ENCODE results near the gene ETFDH.

The ETFDH gene

DNA sequence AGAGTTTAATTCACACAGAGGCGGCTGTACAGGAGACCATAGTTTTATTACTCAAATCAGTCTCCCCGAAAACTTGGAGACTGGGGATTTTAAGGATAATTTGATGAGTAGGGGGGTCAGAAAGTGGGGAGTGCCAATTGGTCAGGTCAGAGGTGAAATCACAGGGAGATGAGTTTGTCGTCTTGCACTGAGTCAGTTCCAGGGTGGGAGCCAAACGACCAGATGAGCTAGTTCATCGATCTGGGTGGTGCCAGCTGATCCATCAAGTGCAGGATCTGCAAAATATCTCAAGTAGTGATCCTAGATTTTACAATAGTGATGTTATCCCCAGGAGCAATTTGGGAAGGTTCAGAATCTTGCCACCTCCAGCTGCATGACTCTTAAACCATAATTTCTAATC, 4.0 kb downstream of the ETFDH start:
- POLR2A ChIA-PET, result no interaction called here
- Histone ChIP-seq H3K36me3 (ENCODE audit: control insufficient read depth in 2 of 2, insufficient read depth in 1 of 2, low read length in 2 of 2) (no peaks in the 10 kb centered on the region), H3K27ac (ENCODE audit: extremely low read depth, low read depth, low read length) (no peak overlapping the region), H3K4me3 (ENCODE audit: low read depth, low read length) (no peak overlapping the region), H3K4me1 (ENCODE audit: control insufficient read depth, insufficient read depth, low read length) (no peaks in the 10 kb centered on the region), H3K9me3 (ENCODE audit: control insufficient read depth, insufficient read depth, low read depth, low read length) (no peaks in the 10 kb centered on the region)
- TF ChIP-seq, protein P1, sequence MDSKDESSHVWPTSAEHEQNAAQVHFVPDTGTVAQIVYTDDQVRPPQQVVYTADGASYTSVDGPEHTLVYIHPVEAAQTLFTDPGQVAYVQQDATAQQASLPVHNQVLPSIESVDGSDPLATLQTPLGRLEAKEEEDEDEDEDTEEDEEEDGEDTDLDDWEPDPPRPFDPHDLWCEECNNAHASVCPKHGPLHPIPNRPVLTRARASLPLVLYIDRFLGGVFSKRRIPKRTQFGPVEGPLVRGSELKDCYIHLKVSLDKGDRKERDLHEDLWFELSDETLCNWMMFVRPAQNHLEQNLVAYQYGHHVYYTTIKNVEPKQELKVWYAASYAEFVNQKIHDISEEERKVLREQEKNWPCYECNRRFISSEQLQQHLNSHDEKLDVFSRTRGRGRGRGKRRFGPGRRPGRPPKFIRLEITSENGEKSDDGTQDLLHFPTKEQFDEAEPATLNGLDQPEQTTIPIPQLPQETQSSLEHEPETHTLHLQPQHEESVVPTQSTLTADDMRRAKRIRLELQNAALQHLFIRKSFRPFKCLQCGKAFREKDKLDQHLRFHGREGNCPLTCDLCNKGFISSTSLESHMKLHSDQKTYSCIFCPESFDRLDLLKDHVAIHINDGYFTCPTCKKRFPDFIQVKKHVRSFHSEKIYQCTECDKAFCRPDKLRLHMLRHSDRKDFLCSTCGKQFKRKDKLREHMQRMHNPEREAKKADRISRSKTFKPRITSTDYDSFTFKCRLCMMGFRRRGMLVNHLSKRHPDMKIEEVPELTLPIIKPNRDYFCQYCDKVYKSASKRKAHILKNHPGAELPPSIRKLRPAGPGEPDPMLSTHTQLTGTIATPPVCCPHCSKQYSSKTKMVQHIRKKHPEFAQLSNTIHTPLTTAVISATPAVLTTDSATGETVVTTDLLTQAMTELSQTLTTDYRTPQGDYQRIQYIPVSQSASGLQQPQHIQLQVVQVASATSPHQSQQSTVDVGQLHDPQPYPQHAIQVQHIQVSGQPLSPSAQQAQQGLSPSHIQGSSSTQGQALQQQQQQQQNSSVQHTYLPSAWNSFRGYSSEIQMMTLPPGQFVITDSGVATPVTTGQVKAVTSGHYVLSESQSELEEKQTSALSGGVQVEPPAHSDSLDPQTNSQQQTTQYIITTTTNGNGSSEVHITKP (tag by site-specific recombination; IDR thresholded peaks at IDR 0.05), result no peak
- TF ChIP-seq ZNF473 (tag by site-specific recombination; IDR thresholded peaks at IDR 0.05) (no peak), ZNF561 (tag by site-specific recombination; IDR thresholded peaks at IDR 0.05; ENCODE audit: borderline replicate concordance) (no peak), ZNF623 (tag by site-specific recombination; IDR thresholded peaks at IDR 0.05) (no peak), ZNF221 (tag by site-specific recombination; IDR thresholded peaks at IDR 0.05; ENCODE audit: borderline replicate concordance) (no peak), ZNF324 (tag by site-specific recombination; IDR thresholded peaks at IDR 0.05) (no peak)
- CTCF ChIA-PET, result no interaction called here

DNA sequence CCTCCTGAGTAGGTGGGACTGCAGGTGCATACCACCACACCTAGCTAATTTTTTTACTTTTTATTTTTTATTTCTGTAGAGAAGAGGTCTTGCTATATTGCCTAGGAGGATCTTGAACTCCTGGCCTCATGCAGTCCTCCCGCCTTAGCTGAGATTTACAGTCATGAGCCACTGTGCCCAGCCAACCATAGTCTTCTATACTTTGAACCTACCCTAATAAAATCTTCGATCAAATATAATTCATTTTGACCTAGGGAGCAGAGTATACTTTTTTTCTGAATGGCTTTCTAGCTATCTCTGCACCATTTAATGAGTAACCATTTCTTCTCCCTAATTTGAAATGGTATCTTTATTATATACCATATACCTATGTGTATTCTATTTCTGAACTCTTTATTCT, 6.7 kb downstream of the ETFDH start:
- no peak overlapping the region for H3K4me3 ChIP-seq (ENCODE audit: low read depth, low read length)
- H3K27ac ChIP-seq (ENCODE audit: extremely low read depth, low read depth, low read length), result no peak overlapping the region
- no peaks in the 10 kb centered on the region for H3K36me3 ChIP-seq (ENCODE audit: control insufficient read depth in 2 of 2, insufficient read depth in 1 of 2, low read length in 2 of 2)
- no peaks in the 10 kb centered on the region for H3K4me1 ChIP-seq (ENCODE audit: control insufficient read depth, insufficient read depth, low read length)
- ChIA-PET POLR2A (interaction anchor here (0.6 kb wide), 1 partner anchor 9 kb away, joined by 3 read pairs; no protein-coding TSS in a partner anchor), CTCF (no interaction called here)
- TF ChIP-seq ZIC2 (tag by site-specific recombination; IDR thresholded peaks at IDR 0.05) (no peak), ZNF785 (tag by site-specific recombination; IDR thresholded peaks at IDR 0.05) (no peak), ZNF211 (tag by site-specific recombination; IDR thresholded peaks at IDR 0.05; ENCODE audit: low read depth) (no peak), ZNF37A (tag by site-specific recombination; IDR thresholded peaks at IDR 0.05) (no peak)
- TF ChIP-seq, protein P2, sequence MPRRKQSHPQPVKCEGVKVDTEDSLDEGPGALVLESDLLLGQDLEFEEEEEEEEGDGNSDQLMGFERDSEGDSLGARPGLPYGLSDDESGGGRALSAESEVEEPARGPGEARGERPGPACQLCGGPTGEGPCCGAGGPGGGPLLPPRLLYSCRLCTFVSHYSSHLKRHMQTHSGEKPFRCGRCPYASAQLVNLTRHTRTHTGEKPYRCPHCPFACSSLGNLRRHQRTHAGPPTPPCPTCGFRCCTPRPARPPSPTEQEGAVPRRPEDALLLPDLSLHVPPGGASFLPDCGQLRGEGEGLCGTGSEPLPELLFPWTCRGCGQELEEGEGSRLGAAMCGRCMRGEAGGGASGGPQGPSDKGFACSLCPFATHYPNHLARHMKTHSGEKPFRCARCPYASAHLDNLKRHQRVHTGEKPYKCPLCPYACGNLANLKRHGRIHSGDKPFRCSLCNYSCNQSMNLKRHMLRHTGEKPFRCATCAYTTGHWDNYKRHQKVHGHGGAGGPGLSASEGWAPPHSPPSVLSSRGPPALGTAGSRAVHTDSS (tag by site-specific recombination; IDR thresholded peaks at IDR 0.05), result no peak
- no peaks in the 10 kb centered on the region for H3K9me3 ChIP-seq (ENCODE audit: control insufficient read depth, insufficient read depth, low read depth, low read length)

DNA sequence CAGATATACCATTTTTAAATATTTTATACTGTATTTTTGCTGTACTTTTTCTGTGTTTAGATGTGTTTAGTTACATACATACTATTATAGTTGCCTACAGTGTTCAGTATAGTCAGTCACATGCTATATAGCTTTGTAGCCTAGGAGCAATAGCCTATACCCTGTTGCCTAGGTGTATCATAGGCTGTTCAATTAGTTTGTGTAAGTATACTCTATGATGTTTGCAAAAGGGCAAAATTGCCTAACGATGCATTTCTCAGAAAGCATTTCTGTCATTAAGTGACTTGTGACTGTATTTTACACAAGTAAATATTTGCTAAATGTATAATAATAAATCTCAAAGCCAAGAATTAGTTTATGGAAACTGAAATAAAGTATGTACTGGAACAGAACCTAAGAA, 9.5 kb downstream of the ETFDH start:
- Histone ChIP-seq H3K36me3 (ENCODE audit: control insufficient read depth in 2 of 2, insufficient read depth in 1 of 2, low read length in 2 of 2) (peaks cover 0 to 8% of the 10 kb centered on the region in 2 experiments; a peak in 1 of 3 replicates), H3K9me3 (ENCODE audit: control insufficient read depth, insufficient read depth, low read depth, low read length) (no peaks in the 10 kb centered on the region), H3K4me1 (ENCODE audit: control insufficient read depth, insufficient read depth, low read length) (no peaks in the 10 kb centered on the region), H3K4me3 (ENCODE audit: low read depth, low read length) (no peak overlapping the region), H3K27ac (ENCODE audit: extremely low read depth, low read depth, low read length) (no peak overlapping the region)
- ChIA-PET POLR2A (interaction anchor here (1.3 kb wide), 1 partner anchor 11 kb away, joined by 3 read pairs; no protein-coding TSS in a partner anchor), CTCF (interaction anchor here (0.6 kb wide), 1 partner anchor 425 kb away, joined by 3 read pairs; no protein-coding TSS in a partner anchor)
- TF ChIP-seq EGR2 (tag by site-specific recombination; IDR thresholded peaks at IDR 0.05; ENCODE audit: low read depth), result no peak
- no peak for TF ChIP-seq ZNF404 (tag by site-specific recombination; IDR thresholded peaks at IDR 0.05)
- TF ChIP-seq ZFP37 (tag by site-specific recombination; IDR thresholded peaks at IDR 0.05), result no peak
- TF ChIP-seq ZNF610 (tag by site-specific recombination; IDR thresholded peaks at IDR 0.05; ENCODE audit: borderline replicate concordance), result no peak
- no peak for TF ChIP-seq KLF1 (tag by site-specific recombination; IDR thresholded peaks at IDR 0.05)
- TF ChIP-seq, protein P3, sequence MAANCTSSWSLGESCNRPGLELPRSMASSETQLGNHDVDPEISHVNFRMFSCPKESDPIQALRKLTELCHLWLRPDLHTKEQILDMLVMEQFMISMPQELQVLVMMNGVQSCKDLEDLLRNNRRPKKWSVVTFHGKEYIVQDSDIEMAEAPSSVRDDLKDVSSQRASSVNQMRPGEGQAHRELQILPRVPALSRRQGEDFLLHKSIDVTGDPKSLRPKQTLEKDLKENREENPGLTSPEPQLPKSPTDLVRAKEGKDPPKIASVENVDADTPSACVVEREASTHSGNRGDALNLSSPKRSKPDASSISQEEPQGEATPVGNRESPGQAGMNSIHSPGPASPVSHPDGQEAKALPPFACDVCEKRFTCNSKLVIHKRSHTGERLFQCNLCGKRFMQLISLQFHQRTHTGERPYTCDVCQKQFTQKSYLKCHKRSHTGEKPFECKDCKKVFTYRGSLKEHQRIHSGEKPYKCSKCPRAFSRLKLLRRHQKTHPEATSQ (tag by site-specific recombination; IDR thresholded peaks at IDR 0.05), result no peak
- no peak for TF ChIP-seq SP7 (tag by site-specific recombination; IDR thresholded peaks at IDR 0.05)
- TF ChIP-seq ZFP41 (tag by site-specific recombination; IDR thresholded peaks at IDR 0.05; ENCODE audit: borderline replicate concordance), result no peak
- no peak for TF ChIP-seq ZFHX2 (tag by site-specific recombination; conservative IDR thresholded peaks at IDR 0.05)
- TF ChIP-seq ZNF654 (tag by site-specific recombination; IDR thresholded peaks at IDR 0.05; ENCODE audit: low read depth), result no peak
- TF ChIP-seq, protein P4, sequence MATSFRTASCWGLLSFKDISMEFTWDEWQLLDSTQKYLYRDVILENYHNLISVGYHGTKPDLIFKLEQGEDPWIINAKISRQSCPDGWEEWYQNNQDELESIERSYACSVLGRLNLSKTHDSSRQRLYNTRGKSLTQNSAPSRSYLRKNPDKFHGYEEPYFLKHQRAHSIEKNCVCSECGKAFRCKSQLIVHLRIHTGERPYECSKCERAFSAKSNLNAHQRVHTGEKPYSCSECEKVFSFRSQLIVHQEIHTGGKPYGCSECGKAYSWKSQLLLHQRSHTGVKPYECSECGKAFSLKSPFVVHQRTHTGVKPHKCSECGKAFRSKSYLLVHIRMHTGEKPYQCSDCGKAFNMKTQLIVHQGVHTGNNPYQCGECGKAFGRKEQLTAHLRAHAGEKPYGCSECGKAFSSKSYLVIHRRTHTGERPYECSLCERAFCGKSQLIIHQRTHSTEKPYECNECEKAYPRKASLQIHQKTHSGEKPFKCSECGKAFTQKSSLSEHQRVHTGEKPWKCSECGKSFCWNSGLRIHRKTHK (tag by site-specific recombination; IDR thresholded peaks at IDR 0.05), result no peak
